Inflammatory macrophage treated with lipopolysaccharide for 4 hours (primary cell): ENCODE data around the gene TTBK1.
A peak's percentile ranks its signal among the peaks of the same experiment; 100 is the strongest.

Experiments used
- DNase-seq: peaks from one replicate; pipeline ENCODE4 v3.0.0-alpha.2; 2020

The TTBK1 gene

DNA sequence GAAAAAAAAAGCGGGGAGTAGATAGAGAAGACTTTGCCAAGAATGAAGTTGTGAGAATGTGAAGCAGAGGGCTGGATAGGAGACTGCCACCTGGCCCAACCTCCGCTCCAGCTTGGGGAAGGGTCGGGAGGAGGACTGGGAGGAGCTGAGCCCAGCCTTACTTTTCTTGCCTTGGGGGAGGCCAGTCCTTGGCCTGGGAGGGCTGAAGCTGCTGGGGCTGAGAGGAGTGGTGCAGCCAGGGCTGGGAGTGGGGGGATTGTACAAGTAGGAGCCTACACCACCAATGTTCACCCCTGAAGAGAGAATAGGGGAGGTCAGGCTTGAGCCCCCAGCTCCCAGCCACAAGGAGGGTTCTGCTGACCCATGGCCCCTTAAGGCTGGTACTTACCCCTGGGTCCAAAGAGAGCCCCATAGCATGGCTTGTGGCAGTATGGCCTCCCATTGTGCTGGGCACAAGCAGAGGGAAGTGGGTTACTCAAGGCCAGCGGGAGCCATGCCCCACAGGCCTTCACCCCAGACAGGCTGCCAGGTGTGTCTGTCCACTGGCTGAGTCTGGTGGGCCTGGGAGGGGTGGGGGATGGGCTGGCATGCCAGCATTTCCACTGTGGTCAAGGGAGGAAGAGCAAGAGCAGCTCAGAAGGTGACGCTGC, 64.3 kb downstream of the TTBK1 start:
- DNase-seq, result no peak

DNA sequence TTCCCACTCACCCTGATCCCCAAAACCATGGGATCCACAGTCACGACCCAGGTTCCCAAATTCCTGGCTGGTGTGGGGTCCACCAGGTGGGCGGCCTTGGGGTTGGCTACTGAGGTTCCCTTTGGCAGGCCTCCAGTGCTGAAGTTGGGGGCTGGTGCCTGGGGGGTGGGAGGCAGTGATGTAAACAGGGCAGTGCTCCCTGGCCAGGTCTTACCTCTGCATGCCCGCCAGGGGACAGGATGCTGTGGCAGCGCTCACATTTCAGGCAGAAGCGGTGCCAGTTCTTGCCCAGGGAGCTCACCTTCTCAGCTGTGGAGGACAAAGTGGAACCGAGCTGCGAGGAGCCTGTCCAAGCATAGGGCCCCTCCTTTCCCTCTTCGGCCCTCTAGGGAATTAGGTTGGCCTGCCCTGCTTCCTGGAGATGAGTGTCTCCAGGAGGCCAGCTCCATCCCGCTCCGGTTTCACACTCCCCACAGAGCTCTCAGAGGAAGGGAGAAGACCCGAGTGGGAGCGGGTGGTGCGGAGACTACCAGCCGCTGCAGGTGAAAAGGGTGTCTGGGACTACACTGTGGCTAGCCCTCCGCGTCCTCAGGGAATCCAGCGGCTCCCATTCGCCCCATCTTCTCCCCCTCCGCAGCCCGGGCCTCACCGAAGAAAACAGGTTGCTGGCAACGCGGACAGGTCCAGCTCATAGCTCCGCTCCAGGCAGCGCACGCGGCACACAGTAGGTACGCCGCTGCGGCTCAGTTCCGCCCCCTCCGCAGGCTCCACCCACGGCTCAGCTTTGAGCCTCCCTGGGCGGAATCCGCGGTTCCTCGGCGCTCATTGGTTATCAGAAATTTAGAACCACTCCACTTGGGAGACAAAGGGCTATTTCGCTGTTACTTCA, 65.1 kb downstream of the TTBK1 start, which contains the start of gene CRIP3:
TSS of gene CRIP3 (minus strand) at position 726 of the 889 bp plus-strand sequence. CDS start at position 692, 34 bp downstream.
- DNase-seq, result no peak

DNA sequence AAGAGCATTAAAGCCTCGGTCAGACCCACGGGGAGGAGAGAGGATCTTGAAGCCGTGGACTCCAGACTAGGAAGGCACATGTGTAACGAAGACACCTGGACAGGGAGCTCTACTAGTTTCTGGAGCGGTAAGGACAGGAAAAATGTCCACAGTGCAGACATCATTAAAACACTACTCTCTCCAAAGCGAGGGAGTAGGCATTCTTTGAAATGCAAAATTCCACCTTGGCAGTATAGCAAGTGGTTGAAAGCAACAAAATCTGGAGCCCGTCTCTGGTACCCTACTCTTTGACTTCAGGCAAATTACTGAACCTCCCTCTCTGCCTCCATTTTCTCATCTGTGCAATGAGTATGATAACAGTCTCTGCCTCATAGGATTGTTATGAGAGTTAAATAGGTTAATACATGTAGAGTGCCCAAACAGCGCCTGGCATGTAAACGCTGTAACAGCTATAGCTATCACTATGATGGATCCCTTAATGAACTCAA, 65.8 kb downstream of the TTBK1 start:
- no peak for DNase-seq

DNA sequence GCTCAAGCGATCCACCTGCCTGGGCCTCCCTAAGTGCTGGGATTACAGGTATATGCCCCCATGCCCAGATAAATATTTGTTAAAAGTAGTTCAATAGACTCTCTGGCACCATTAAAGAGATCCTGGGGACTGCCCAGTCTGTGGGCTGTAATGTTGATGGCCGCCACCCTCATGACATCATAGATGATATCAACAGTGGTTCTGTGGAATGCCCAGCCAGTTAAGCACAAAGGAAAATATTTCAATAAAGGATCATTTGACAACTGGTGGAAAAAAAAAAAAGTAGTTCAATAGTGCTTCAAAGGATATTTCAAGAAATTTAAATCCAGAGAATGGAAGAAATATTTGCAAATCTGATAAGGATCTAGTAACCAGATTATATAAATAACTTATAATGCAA, 66.9 kb downstream of the TTBK1 start:
- DNase-seq, result peak; percentile 59

DNA sequence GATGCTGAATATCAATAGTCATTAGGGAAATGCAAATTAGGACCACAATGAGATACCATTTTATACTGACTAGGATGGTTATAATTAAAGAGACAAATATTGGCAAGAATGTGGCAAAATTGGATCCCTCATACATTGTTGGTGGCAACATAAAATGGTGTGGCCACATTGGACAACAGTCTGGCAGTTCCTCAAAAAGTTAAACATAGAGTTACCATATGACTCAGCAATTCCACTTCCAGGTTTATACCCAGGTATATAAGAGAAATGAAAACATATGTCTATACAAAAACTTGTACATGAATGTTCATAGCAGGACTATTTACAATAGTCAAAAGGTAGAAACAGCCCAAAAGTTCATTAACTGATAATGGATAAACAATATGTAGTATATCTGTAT, 67.3 kb downstream of the TTBK1 start:
- peak; percentile 53 for DNase-seq

DNA sequence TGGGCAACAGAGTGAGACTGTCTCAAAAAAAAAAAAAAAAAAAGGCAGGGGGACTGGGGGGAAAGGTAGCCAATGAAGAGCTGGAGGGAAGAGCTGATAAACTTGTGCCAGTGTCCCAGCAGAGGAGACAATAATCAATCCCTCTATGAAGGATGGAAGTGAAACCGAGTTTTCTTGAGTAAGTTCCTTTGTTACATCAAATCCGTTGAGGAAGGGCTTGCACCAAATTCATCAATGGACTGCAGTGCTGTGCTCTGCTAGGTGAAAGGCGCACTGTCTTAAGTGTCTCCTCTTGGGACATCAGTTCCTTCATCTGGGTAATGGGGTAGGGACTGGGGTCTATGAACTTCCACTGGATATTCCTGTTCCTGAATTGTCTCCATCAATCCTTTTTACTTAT, 68.4 kb downstream of the TTBK1 start:
- DNase-seq, result peak; percentile 78

DNA sequence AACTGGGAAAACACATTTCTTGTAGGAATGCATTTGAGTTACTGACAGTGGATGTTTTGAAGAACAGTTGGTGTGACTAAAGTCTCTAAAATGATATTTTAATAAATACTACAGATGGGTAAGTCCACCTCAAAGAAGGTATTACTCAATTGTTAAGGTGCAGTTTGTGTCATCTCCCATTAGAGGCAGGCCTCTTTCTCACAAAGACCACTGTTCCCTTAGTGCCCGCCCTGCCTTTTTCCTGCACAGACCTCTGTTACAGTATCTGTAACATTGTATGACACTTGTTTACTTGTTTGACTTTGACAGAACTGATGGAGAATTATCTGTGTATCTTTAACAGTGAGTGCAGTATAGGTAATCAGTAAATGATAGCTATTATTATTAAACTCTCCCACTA, 70.5 kb downstream of the TTBK1 start:
- no peak for DNase-seq

DNA sequence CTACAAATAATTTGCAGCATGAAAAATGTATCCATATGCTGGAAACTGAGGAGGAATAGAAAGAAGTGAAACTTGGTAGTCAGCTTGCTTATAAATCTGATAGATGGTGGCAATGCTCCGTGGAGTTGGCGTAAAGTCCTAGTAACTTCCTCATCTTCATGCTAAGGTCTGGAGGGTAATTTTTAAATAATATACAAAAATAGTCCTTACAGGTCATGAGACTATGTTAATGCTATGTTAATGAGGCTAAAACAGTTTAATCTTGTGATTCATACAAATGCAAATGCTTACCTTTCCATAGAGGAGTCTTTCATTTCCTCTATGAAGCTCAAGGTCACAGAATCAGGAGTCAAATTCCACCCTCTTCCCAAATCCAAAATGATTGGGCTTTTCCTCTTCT, 74.7 kb downstream of the TTBK1 start:
- DNase-seq, result peak; percentile 35

DNA sequence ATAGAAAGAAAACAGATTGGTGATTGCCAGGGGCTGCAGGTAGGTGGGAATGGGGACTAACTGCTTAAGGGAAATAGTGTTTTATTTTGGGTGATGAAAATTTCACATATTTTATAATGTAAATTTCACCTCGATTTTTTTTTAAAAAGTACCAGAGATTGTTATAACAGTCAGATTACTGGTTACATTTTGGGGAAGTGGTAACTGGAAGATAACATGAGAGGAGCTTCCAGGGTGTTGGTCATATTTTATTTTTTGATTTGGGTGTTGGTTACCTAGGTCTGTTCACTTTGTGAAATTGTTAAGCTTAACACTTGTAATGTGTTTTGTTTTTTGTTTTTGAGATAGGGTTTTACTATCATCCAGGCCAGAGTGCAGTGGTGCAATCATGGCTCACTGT, 82.6 kb downstream of the TTBK1 start:
- DNase-seq, result no peak

DNA sequence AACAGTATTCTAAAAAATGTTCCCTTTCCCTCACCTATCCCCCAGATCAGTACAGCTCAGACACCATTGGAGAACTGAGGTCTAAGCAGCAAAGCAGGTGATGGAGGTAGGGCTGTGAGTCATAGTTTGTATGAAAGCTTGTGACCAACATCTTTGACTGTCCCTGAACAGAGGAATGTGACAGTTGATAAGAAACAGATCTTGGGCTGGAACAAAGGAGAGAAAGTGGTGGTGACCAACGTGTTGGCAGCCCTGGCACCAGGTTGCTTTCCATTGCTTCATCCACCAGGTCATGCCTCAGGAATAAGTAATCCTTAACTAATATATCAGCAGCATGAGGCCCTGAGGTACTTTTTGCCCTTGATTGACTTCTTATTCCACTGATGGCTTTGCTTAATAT, 85.2 kb downstream of the TTBK1 start:
- DNase-seq, result no peak

DNA sequence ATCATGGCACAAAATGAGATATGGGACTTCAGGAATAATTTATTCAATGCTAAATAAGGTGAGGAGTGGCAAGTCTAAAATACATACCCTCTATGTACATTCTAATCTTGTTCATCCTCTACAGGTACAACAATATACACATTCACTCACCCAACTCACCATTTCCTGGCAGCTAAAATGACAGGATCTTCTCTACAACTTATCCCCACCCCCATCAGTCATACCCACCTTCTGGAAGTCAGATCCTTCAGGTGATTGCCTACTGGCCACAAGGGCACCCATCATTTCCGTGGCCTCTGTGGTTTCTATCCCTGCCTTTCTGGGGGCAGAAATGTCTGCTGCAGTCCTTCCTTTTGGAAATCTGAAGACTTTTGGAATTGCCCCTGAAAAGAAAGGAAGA, 88.2 kb downstream of the TTBK1 start:
- no peak for DNase-seq

DNA sequence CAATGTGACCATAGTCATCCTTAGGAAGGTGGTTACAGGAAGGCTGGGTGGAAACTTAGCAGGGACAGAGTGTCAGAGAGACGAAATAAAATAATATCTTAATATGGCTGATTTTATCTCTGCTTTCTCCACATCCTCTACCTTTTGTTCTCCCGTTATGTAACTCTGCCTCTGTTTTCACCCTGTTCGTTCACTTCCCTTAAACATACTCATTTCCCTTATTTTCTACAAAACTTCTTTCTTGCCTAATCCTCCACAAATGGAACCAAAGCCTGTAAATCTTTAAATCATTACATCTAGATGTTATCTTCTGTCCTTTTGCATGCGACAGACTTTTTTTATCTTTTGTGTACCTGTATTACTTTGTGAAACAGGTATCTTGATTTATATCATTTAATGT, 88.6 kb downstream of the TTBK1 start:
- DNase-seq, result peak; percentile 78

DNA sequence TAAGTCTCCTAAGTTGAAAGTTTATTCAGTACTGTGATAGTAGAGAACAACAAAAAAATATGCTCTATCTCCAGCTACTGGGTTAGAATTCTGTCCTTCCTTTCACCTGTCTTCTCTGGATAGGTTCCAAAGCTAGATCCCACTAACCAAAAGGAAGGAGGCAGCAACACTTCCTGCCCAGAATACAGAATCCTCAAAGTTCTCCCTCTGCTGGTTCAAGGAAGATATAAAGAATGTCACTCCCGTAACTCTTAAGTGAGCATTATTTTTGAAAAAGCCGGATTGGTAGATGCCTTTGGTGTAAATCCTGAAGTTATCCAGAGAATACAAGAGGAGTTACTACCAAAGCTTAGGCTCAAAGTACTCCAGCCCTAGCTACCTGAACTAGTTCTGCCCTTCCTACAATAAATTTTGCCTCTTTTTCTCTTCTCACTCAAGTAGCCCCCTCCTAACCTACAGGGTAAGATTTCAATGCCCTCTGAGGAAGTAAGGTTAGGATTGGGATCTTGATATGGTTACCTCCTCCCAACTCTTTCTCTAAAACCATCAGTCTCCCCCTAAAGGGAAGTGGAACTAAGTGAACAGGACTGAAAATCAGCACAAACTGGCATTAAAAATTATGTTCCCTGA, 91.3 kb downstream of the TTBK1 start:
- DNase-seq, result peak; percentile 50

DNA sequence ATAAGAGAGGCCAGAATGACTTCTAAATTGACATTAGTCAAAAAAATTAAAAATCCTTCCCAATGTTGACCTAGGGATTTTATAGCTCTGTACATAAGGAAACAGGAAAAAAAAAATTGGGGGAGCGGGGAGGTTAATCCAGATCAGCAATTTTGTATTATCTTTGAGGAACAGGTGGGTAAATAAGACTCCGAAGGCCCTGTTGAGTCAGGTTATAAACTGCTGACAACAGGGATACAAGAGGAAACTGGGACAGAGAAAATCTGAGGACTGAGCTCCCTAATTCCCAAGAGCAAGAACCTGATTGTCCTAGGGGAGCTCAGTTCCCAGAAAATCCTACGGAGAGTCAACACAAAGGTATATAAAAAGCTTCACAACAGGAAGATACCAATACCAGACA, 92.2 kb downstream of the TTBK1 start:
- no peak for DNase-seq

DNA sequence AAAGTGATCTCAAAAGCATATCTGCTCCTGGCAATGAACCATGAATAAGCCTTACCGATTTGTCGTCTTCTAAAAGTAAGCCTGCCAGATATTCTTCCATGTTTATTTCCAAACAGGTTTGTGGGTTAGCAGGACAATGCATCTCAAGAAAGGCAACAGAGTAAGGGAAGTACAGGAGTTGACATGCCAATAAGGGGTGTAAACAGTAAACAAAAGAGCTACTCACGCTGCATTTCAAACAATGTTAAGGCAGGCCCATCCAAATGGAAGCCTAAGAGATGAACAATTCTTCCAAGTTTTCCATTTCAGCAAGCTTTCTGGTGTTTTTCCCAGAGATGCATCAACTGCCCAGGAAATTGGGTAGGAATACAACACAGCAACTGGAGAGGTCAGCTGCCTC, 93.1 kb downstream of the TTBK1 start:
- no peak for DNase-seq
